H9 (cell line): ENCODE data around the gene SLC24A2. TPM values are rescaled to one million over a fixed set of nuclear protein-coding genes. Genes with fewer than 3 reads are reported as not detected.

Experiments used
- DNase-seq: peaks from one replicate; pipeline ENCODE4 v3.0.0-alpha.2; 2017
- H2AFZ ChIP-seq: one replicate; pipeline ENCODE4 v1.6.1; 2013; ENCODE audit warnings: mild to moderate bottlenecking, low read length, control low read depth, moderate library complexity
- H2AK5ac ChIP-seq: 2 replicates; pipeline ENCODE4 v1.6.1; 2013; ENCODE audit warnings: low read length, control low read depth, mixed read lengths; ENCODE audit not compliant: insufficient read length
- H2BK120ac ChIP-seq: one replicate; pipeline ENCODE4 v1.6.1; 2013; ENCODE audit warnings: low read depth, mild to moderate bottlenecking, low read length, control low read depth, inconsistent platforms; ENCODE audit not compliant: poor library complexity, severe bottlenecking
- H2BK12ac ChIP-seq: 2 replicates; pipeline ENCODE4 v1.6.1; 2013; ENCODE audit warnings: low read length, control low read depth, mixed read lengths, low read depth; ENCODE audit not compliant: insufficient read length
- H2BK15ac ChIP-seq: 2 replicates; pipeline ENCODE4 v1.6.1; 2013; ENCODE audit warnings: low read depth, low read length, control low read depth
- H2BK20ac ChIP-seq: one replicate; pipeline ENCODE4 v1.6.1; 2013; ENCODE audit warnings: low read depth, mild to moderate bottlenecking, low read length, control low read depth, inconsistent platforms; ENCODE audit not compliant: poor library complexity, severe bottlenecking
- H2BK5ac ChIP-seq: 2 replicates; pipeline ENCODE4 v1.6.1; 2013; ENCODE audit warnings: low read length, control low read depth, mixed read lengths; ENCODE audit not compliant: insufficient read length
- H3K14ac ChIP-seq: 2 replicates; pipeline ENCODE4 v1.6.1; 2013; ENCODE audit warnings: low read length, control low read depth; ENCODE audit not compliant: insufficient read depth
- H3K18ac ChIP-seq: 2 replicates; pipeline ENCODE4 v1.6.1; 2013; ENCODE audit warnings: low read depth, mild to moderate bottlenecking, mixed read lengths, low read length, control low read depth; ENCODE audit not compliant: insufficient read length
- H3K23ac ChIP-seq: 2 replicates; pipeline ENCODE4 v1.6.1; 2013; ENCODE audit warnings: low read length, control low read depth, mixed read lengths, low read depth; ENCODE audit not compliant: insufficient read length
- H3K23me2 ChIP-seq: 2 replicates; pipeline ENCODE4 v1.6.1; 2013; ENCODE audit warnings: low read depth, mild to moderate bottlenecking, mixed read lengths, low read length, control low read depth; ENCODE audit not compliant: insufficient read length, poor library complexity, severe bottlenecking
- H3K27ac ChIP-seq: 2 replicates; pipeline ENCODE4 v1.5.1; 2013; ENCODE audit warnings: low read length, control low read depth, mixed read lengths, low read depth; ENCODE audit not compliant: insufficient read length
- H3K27me3 ChIP-seq: 2 replicates; pipeline ENCODE4 v1.6.1; 2013; ENCODE audit warnings: low read length, control low read depth, inconsistent platforms; ENCODE audit not compliant: insufficient read depth
- H3K4ac ChIP-seq: 2 replicates; pipeline ENCODE4 v1.6.1; 2013; ENCODE audit warnings: low read depth, mild to moderate bottlenecking, control low read depth, inconsistent platforms, low read length, moderate library complexity
- H3K4me1 ChIP-seq: 2 replicates; pipeline ENCODE4 v1.6.1; 2013; ENCODE audit warnings: low read length, control low read depth, inconsistent platforms; ENCODE audit not compliant: insufficient read depth
- H3K4me2 ChIP-seq: 2 replicates; pipeline ENCODE4 v1.6.1; 2013; ENCODE audit warnings: low read length, control low read depth, mixed read lengths; ENCODE audit not compliant: insufficient read length, insufficient read depth
- H3K56ac ChIP-seq: 2 replicates; pipeline ENCODE4 v1.6.1; 2013; ENCODE audit warnings: low read depth, mild to moderate bottlenecking, mixed read lengths, low read length, control low read depth; ENCODE audit not compliant: insufficient read length
- H3K79me1 ChIP-seq: 2 replicates; pipeline ENCODE4 v1.6.1; 2013; ENCODE audit warnings: low read depth, mild to moderate bottlenecking, moderate library complexity, low read length, control low read depth, inconsistent platforms; ENCODE audit not compliant: insufficient read depth, poor library complexity, severe bottlenecking
- H3K79me2 ChIP-seq: 2 replicates; pipeline ENCODE4 v1.6.1; 2013; ENCODE audit warnings: low read length, control low read depth, inconsistent platforms; ENCODE audit not compliant: insufficient read depth
- H3K9ac ChIP-seq: 2 replicates; pipeline ENCODE4 v1.6.1; 2013; ENCODE audit warnings: low read length, control low read depth, mixed read lengths; ENCODE audit not compliant: insufficient read length; ENCODE audit errors: extremely low read depth
- H3K9me3 ChIP-seq: one replicate; pipeline ENCODE4 v1.6.1; 2013; ENCODE audit warnings: low read depth, low read length, inconsistent platforms; ENCODE audit not compliant: control insufficient read depth
- H3T11ph ChIP-seq: one replicate; pipeline ENCODE4 v1.6.1; 2013; ENCODE audit warnings: mild to moderate bottlenecking, low read length, control low read depth, inconsistent platforms
- H4K20me1 ChIP-seq: one replicate; pipeline ENCODE4 v1.6.1; 2013; ENCODE audit not compliant: control insufficient read depth, insufficient read length, insufficient read depth
- H4K5ac ChIP-seq: 2 replicates; pipeline ENCODE4 v1.6.1; 2013; ENCODE audit warnings: low read depth, mild to moderate bottlenecking, mixed read lengths, low read length, control low read depth; ENCODE audit not compliant: insufficient read length
- H4K8ac ChIP-seq: replicated peaks from 2 replicates; pipeline ENCODE4 v1.6.1; 2013; ENCODE audit warnings: low read length, control low read depth, mixed read lengths, low read depth; ENCODE audit not compliant: insufficient read length
- H4K91ac ChIP-seq: 2 replicates; pipeline ENCODE4 v1.6.1; 2013; ENCODE audit warnings: low read depth, mild to moderate bottlenecking, moderate library complexity, mixed read lengths, low read length, control low read depth; ENCODE audit not compliant: insufficient read length
- H3K27ac Mint-ChIP-seq, 3 experiments: 2 replicates in 2 of 3; 3 replicates in 1 of 3; pipeline ENCODE4 v1.8.0; 2020 to 2021; ENCODE audit warnings: mixed read lengths in 3 of 3, mild to moderate bottlenecking in 1 of 3, moderate library complexity in 1 of 3
- H3K27me3 Mint-ChIP-seq: 2 replicates; pipeline ENCODE4 v1.8.0; 2021; ENCODE audit warnings: low read depth, mild to moderate bottlenecking, moderate library complexity, mixed read lengths
- H3K36me3 Mint-ChIP-seq, 3 experiments: 2 replicates in 2 of 3; 3 replicates in 1 of 3; pipeline ENCODE4 v1.8.0; 2020 to 2021; ENCODE audit warnings: low read depth in 3 of 3, mixed read lengths in 3 of 3; ENCODE audit not compliant: insufficient read depth in 1 of 3
- H3K4me1 Mint-ChIP-seq, 2 experiments: 2 replicates each; pipeline ENCODE4 v1.8.0; 2020; ENCODE audit warnings: mixed read lengths in 2 of 2
- H3K4me3 Mint-ChIP-seq, 2 experiments: 2 replicates in 1 of 2; 3 replicates in 1 of 2; pipeline ENCODE4 v1.8.0; 2020 to 2021; ENCODE audit warnings: mild to moderate bottlenecking in 2 of 2, mixed read lengths in 2 of 2, moderate library complexity in 1 of 2
- H3K9me3 Mint-ChIP-seq, 2 experiments: 2 replicates in 1 of 2; 3 replicates in 1 of 2; pipeline ENCODE4 v1.8.0; 2020; ENCODE audit warnings: mild to moderate bottlenecking in 2 of 2, mixed read lengths in 2 of 2, moderate library complexity in 1 of 2
- WGBS: extraction: QIAGEN DNeasy Blood & Tissue Kit; methylation state at CpG from one replicate; pipeline ENCODE4 v1.1.7; 2013; ENCODE audit warnings: missing lambda C conversion rate, low lambda C conversion rate, mixed read lengths; ENCODE audit not compliant: insufficient read length; ENCODE audit errors: extremely low coverage; 5-methylcytosine and 5-hydroxymethylcytosine counted together
- total RNA-seq: library from RNA; stranded (reverse); gene quantifications from 2 replicates; pipeline ENCODE4 v1.2.1, GENCODE V29; 2021
- TF ChIP-seq, protein P1 (sequence below): fragments of 200-600 bp; sonication (generic); conservative IDR thresholded peaks from 3 replicates; pipeline ENCODE4 v1.8.0; 2021; ENCODE audit warnings: antibody characterized with exemption, mild to moderate bottlenecking

SLC24A2 gene
- total RNA-seq, 1 experiment from 2014 or later: 6.2 TPM

GRCh38 chr9:19816769-19817168 is 27.9 kb upstream of the SLC24A2 start:
- no peak for DNase-seq
- H3K9me3 ChIP-seq: peaks cover 20% of the 10 kb centered on the region
- H2BK20ac ChIP-seq: no peak overlapping the region
- no peaks in the 10 kb centered on the region for H3K79me2 ChIP-seq
- H2BK15ac ChIP-seq: no peak overlapping the region
- no peaks in the 10 kb centered on the region for H3K4me1 Mint-ChIP-seq
- H4K91ac ChIP-seq: no peak overlapping the region
- H3K18ac ChIP-seq: no peak overlapping the region
- no peak overlapping the region for H2BK120ac ChIP-seq
- no peak overlapping the region for H2BK5ac ChIP-seq
- H3K14ac ChIP-seq: no peak overlapping the region
- no peak overlapping the region for H3K23ac ChIP-seq
- H3K9ac ChIP-seq: no peak overlapping the region
- no peak overlapping the region for H3K27ac Mint-ChIP-seq
- H3K27me3 Mint-ChIP-seq: no peaks in the 10 kb centered on the region
- H3K23me2 ChIP-seq: no peaks in the 10 kb centered on the region
- H2AK5ac ChIP-seq: no peak overlapping the region
- peaks cover 26 to 57% (median 31%) of the 10 kb centered on the region in 3 experiments for H3K36me3 Mint-ChIP-seq
- no peak overlapping the region for H3K4ac ChIP-seq
- peaks cover 39 to 56% of the 10 kb centered on the region in 2 experiments for H3K9me3 Mint-ChIP-seq
- H3K79me1 ChIP-seq: no peaks in the 10 kb centered on the region
- no peaks in the 10 kb centered on the region for H4K20me1 ChIP-seq
- no peak overlapping the region for H3T11ph ChIP-seq
- no CpG with 5 or more reads among the region's 2 CpGs for WGBS
- no peaks in the 10 kb centered on the region for H3K4me1 ChIP-seq
- no peaks in the 10 kb centered on the region for H3K27me3 ChIP-seq
- no peak overlapping the region for H4K5ac ChIP-seq
- TF ChIP-seq, protein P1, sequence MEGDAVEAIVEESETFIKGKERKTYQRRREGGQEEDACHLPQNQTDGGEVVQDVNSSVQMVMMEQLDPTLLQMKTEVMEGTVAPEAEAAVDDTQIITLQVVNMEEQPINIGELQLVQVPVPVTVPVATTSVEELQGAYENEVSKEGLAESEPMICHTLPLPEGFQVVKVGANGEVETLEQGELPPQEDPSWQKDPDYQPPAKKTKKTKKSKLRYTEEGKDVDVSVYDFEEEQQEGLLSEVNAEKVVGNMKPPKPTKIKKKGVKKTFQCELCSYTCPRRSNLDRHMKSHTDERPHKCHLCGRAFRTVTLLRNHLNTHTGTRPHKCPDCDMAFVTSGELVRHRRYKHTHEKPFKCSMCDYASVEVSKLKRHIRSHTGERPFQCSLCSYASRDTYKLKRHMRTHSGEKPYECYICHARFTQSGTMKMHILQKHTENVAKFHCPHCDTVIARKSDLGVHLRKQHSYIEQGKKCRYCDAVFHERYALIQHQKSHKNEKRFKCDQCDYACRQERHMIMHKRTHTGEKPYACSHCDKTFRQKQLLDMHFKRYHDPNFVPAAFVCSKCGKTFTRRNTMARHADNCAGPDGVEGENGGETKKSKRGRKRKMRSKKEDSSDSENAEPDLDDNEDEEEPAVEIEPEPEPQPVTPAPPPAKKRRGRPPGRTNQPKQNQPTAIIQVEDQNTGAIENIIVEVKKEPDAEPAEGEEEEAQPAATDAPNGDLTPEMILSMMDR: no peak
- H3K27ac ChIP-seq: no peak overlapping the region
- no peak overlapping the region for H2AFZ ChIP-seq
- H3K4me3 Mint-ChIP-seq: no peak overlapping the region
- no peak overlapping the region for H4K8ac ChIP-seq
- H3K56ac ChIP-seq: no peak overlapping the region
- H3K4me2 ChIP-seq: no peak overlapping the region
- H2BK12ac ChIP-seq: no peak overlapping the region
